DND-41 (cell line): Measurements from ENCODE around the gene JOSD2.
A peak's percentile ranks its signal among the peaks of the same experiment; 100 is the strongest.

ENCODE experiments used
- ATAC-seq: fragments of 200-7000 bp; cut with Tn5 transposase; 3 replicates; pipeline ENCODE4 v1.9.1; 2021; ENCODE audit warnings: low read depth; ENCODE audit not compliant: insufficient read depth
- DNase-seq: peaks from one replicate; pipeline ENCODE4 v3.0.0-alpha.2; 2020
- H2AFZ ChIP-seq: 2 replicates; pipeline ENCODE4 v1.6.0; 2012; ENCODE audit warnings: low read depth, low read length
- H3K27ac ChIP-seq: 2 replicates; pipeline ENCODE4 v1.5.1; 2012; ENCODE audit warnings: low read length, inconsistent platforms
- H3K27me3 ChIP-seq: fragments of 200-600 bp; sonication (generic); 2 replicates; pipeline ENCODE4 v1.6.0; 2012; ENCODE audit warnings: low read length, mild to moderate bottlenecking, inconsistent platforms; ENCODE audit not compliant: insufficient read depth, poor library complexity
- H3K36me3 ChIP-seq: 2 replicates; pipeline ENCODE4 v1.5.1; 2012; ENCODE audit warnings: low read length, inconsistent platforms; ENCODE audit not compliant: insufficient read depth
- H3K4me1 ChIP-seq: 2 replicates; pipeline ENCODE4 v1.5.1; 2012; ENCODE audit warnings: mild to moderate bottlenecking, low read length; ENCODE audit not compliant: insufficient read depth
- H3K4me2 ChIP-seq: 2 replicates; pipeline ENCODE4 v1.6.0; 2012; ENCODE audit warnings: mild to moderate bottlenecking, moderate library complexity, low read length, inconsistent platforms; ENCODE audit not compliant: insufficient read depth
- H3K4me3 ChIP-seq, 2 experiments: fragments of 200-600 bp in 1 of 2; shearing (Covaris generic) in 1 of 2; 2 replicates each; pipeline ENCODE4 v1.5.1; 2012 to 2016; ENCODE audit warnings: inconsistent platforms in 2 of 2, low read length in 2 of 2, mild to moderate bottlenecking in 2 of 2, low read depth in 1 of 2, moderate library complexity in 1 of 2
- H3K79me2 ChIP-seq: 2 replicates; pipeline ENCODE4 v1.6.0; 2012; ENCODE audit warnings: low read length, inconsistent platforms; ENCODE audit not compliant: insufficient read depth
- H3K9ac ChIP-seq: 2 replicates; pipeline ENCODE4 v1.6.0; 2012; ENCODE audit warnings: low read depth, mild to moderate bottlenecking, inconsistent platforms, low read length, moderate library complexity
- H3K9me3 ChIP-seq: 2 replicates; pipeline ENCODE4 v1.5.1; 2012; ENCODE audit warnings: low read length, moderate library complexity, mild to moderate bottlenecking, inconsistent platforms; ENCODE audit not compliant: insufficient read depth, severe bottlenecking
- H4K20me1 ChIP-seq: 2 replicates; pipeline ENCODE4 v1.6.0; 2012; ENCODE audit warnings: low read length; ENCODE audit not compliant: insufficient read depth
- CTCF ChIP-seq: IDR thresholded peaks from 2 replicates; pipeline ENCODE4 v1.5.1; 2012; ENCODE audit warnings: borderline replicate concordance, low read length, moderate library complexity, mild to moderate bottlenecking; ENCODE audit not compliant: poor library complexity, severe bottlenecking; ENCODE audit errors: extremely low read depth
- EZH2 ChIP-seq: IDR thresholded peaks from 3 replicates; pipeline ENCODE4 v1.6.1; 2012; ENCODE audit warnings: borderline replicate concordance, low read depth, mild to moderate bottlenecking, moderate library complexity, low read length, inconsistent platforms; ENCODE audit not compliant: severe bottlenecking

The JOSD2 gene

GRCh38 chr19:50512999-50513745, 2.2 kb upstream of the JOSD2 start:
- no peak overlapping the region for H3K4me3 ChIP-seq
- no peaks in the 10 kb centered on the region for H3K36me3 ChIP-seq
- H3K4me2 ChIP-seq = no peak overlapping the region
- ATAC-seq (no peak), DNase-seq (no peak)
- no peaks in the 10 kb centered on the region for H4K20me1 ChIP-seq
- H2AFZ ChIP-seq = no peak overlapping the region
- TF ChIP-seq EZH2 (no peak), CTCF (no peak)
- no peak overlapping the region for H3K9ac ChIP-seq
- peaks cover 6% of the 10 kb centered on the region; the same call in 1 of the 2 replicates for H3K79me2 ChIP-seq
- no peaks in the 10 kb centered on the region for H3K27me3 ChIP-seq
- H3K4me1 ChIP-seq = peaks cover 21% of the 10 kb centered on the region
- no peak overlapping the region for H3K27ac ChIP-seq
- H3K9me3 ChIP-seq = no peaks in the 10 kb centered on the region

GRCh38 chr19:50512112-50512998, 1.4 kb upstream of the JOSD2 start:
- peak overlapping the region; percentile 92 for H2AFZ ChIP-seq
- H3K27me3 ChIP-seq = no peaks in the 10 kb centered on the region
- H3K79me2 ChIP-seq = peaks cover 6% of the 10 kb centered on the region; the same call in 1 of the 2 replicates
- H3K4me3 ChIP-seq = peak overlapping the region in 1 of 2 experiments; percentile 90; a peak in 2 of 4 replicates
- no peak for ATAC-seq
- H3K9me3 ChIP-seq = no peaks in the 10 kb centered on the region
- H3K4me1 ChIP-seq = peaks cover 21% of the 10 kb centered on the region
- no peaks in the 10 kb centered on the region for H3K36me3 ChIP-seq
- TF ChIP-seq EZH2 = no peak
- no peak for TF ChIP-seq CTCF
- no peaks in the 10 kb centered on the region for H4K20me1 ChIP-seq
- H3K27ac ChIP-seq = no peak overlapping the region
- DNase-seq = no peak
- H3K4me2 ChIP-seq = peak overlapping the region; percentile 93
- H3K9ac ChIP-seq = peak overlapping the region; percentile 68

GRCh38 chr19:50510700-50511068, 307 bp downstream of the JOSD2 start:
- Histone ChIP-seq H3K27ac (peak overlapping the region; percentile 81), H3K9ac (peak overlapping the region; percentile 68), H3K79me2 (peaks cover 6% of the 10 kb centered on the region; the same call in 1 of the 2 replicates), H4K20me1 (no peaks in the 10 kb centered on the region), H3K4me1 (peaks cover 21% of the 10 kb centered on the region), H3K4me3 (peak overlapping the region; percentile 61 to 90), H3K27me3 (no peaks in the 10 kb centered on the region), H2AFZ (peak overlapping the region; percentile 92), H3K4me2 (peak overlapping the region; percentile 93), H3K9me3 (no peaks in the 10 kb centered on the region), H3K36me3 (no peaks in the 10 kb centered on the region)
- ATAC-seq (no peak), DNase-seq (no peak)
- TF ChIP-seq CTCF (no peak), EZH2 (no peak)
